ENCODE measurements around the gene CTSF. TPM values are rescaled to one million over a fixed set of nuclear protein-coding genes. Genes with fewer than 3 reads are reported as not detected.

Gene CTSF
- polyA plus RNA-seq, 3 donors = 1.5 to 3.5 (median 2.3) TPM

- Mint-ChIP-seq H3K36me3 (no peaks in the 10 kb centered on the region), H3K27ac (no peak overlapping the region)
Observed at GRCh38 chr11:66554602-66555001, 13.8 kb downstream of the CTSF start.

GRCh38 chr11:66550887-66551286 lies 17.5 kb downstream of the CTSF start:
- Histone ChIP-seq H3K9me3 (replicated peaks in 1 of 2; ENCODE audit: control insufficient read depth in 1 of 2, insufficient read depth in 1 of 2, low read length in 2 of 2) (no peaks in the 10 kb centered on the region), H2AFZ (ENCODE audit: insufficient read depth, low read depth, low read length, poor library complexity, severe bottlenecking) (no peak overlapping the region), H3K4me3 (replicated peaks in 1 of 3; ENCODE audit: low read depth in 2 of 3, low read length in 3 of 3) (no peak overlapping the region), H3K79me2 (ENCODE audit: insufficient read depth, low read length) (no peaks in the 10 kb centered on the region), H3K27ac (ENCODE audit: low read depth in 1 of 2, low read length in 2 of 2) (no peak overlapping the region), H3K9ac (ENCODE audit: insufficient read depth, low read length, poor library complexity, severe bottlenecking) (no peak overlapping the region), H3K4me1 (ENCODE audit: control insufficient read depth in 1 of 2, insufficient read depth in 2 of 2, low read length in 2 of 2) (peaks cover 8 to 10% of the 10 kb centered on the region in 2 donors), H3K4me2 (replicated peaks; ENCODE audit: extremely low read depth, low read length, poor library complexity, severe bottlenecking) (no peak overlapping the region), H3K36me3 (replicated peaks in 1 of 2; ENCODE audit: control insufficient read depth in 1 of 2, insufficient read depth in 2 of 2, low read length in 2 of 2) (no peaks in the 10 kb centered on the region), H4K20me1 (ENCODE audit: insufficient read depth, low read length) (no peaks in the 10 kb centered on the region), H3K27me3 (ENCODE audit: control insufficient read depth in 2 of 2, insufficient read depth in 2 of 2, low read length in 2 of 2) (peaks cover 0 to 18% of the 10 kb centered on the region in 2 donors)
- no peak for TF ChIP-seq CTCF (IDR thresholded peaks at IDR 0.05)
- H3K27me3 Mint-ChIP-seq (ENCODE audit: low read depth in 3 of 3) = peaks cover 20 to 36% (median 26%) of the 10 kb centered on the region in 3 donors
- DNase-seq = no peak
- H3K9me3 Mint-ChIP-seq = peaks cover 0 to 2% (median 0%) of the 10 kb centered on the region in 7 donors
- intact Hi-C loops (cut with micrococcal nuclease) = no loop called here
- no peak overlapping the region for H3K27ac Mint-ChIP-seq
- H3K4me1 Mint-ChIP-seq = peaks cover 6% of the 10 kb centered on the region
- 98% methylated on average over 4 of the region's 4 CpGs for WGBS (ENCODE audit: insufficient coverage)
- no peak overlapping the region for H3K4me3 Mint-ChIP-seq
- no peaks in the 10 kb centered on the region for H3K36me3 Mint-ChIP-seq

More at GRCh38 chr11:66554602-66555001, 13.8 kb downstream of the CTSF start:
- no peaks in the 10 kb centered on the region for H3K9me3 ChIP-seq (replicated peaks in 1 of 2; ENCODE audit: control insufficient read depth in 1 of 2, insufficient read depth in 1 of 2, low read length in 2 of 2)
- no peaks in the 10 kb centered on the region for H4K20me1 ChIP-seq (ENCODE audit: insufficient read depth, low read length)
- DNase-seq = no peak
- no peak overlapping the region for H2AFZ ChIP-seq (ENCODE audit: insufficient read depth, low read depth, low read length, poor library complexity, severe bottlenecking)
- no peaks in the 10 kb centered on the region for H3K36me3 ChIP-seq (replicated peaks in 1 of 2; ENCODE audit: control insufficient read depth in 1 of 2, insufficient read depth in 2 of 2, low read length in 2 of 2)
- intact Hi-C loops (cut with micrococcal nuclease) = no loop called here
- Mint-ChIP-seq H3K4me1 (peaks cover 8% of the 10 kb centered on the region), H3K27me3 (ENCODE audit: low read depth in 3 of 3) (peaks cover 22 to 32% (median 23%) of the 10 kb centered on the region in 3 donors), H3K9me3 (peaks cover 0 to 2% (median 0%) of the 10 kb centered on the region in 7 donors), H3K4me3 (no peak overlapping the region)
- H3K27me3 ChIP-seq (ENCODE audit: control insufficient read depth in 2 of 2, insufficient read depth in 2 of 2, low read length in 2 of 2) = peaks cover 3 to 17% of the 10 kb centered on the region in 2 donors
- H3K79me2 ChIP-seq (ENCODE audit: insufficient read depth, low read length) = no peaks in the 10 kb centered on the region
- H3K27ac ChIP-seq (ENCODE audit: low read depth in 1 of 2, low read length in 2 of 2) = no peak overlapping the region
- H3K4me3 ChIP-seq (replicated peaks in 1 of 3; ENCODE audit: low read depth in 2 of 3, low read length in 3 of 3) = no peak overlapping the region
- WGBS (ENCODE audit: insufficient coverage) = 95% methylated on average over 2 of the region's 5 CpGs
- no peak overlapping the region for H3K4me2 ChIP-seq (replicated peaks; ENCODE audit: extremely low read depth, low read length, poor library complexity, severe bottlenecking)
- H3K4me1 ChIP-seq (ENCODE audit: control insufficient read depth in 1 of 2, insufficient read depth in 2 of 2, low read length in 2 of 2) = peaks cover 0 to 5% of the 10 kb centered on the region in 2 donors
- H3K9ac ChIP-seq (ENCODE audit: insufficient read depth, low read length, poor library complexity, severe bottlenecking) = no peak overlapping the region
- TF ChIP-seq CTCF (IDR thresholded peaks at IDR 0.05) = no peak
